ENCODE measurements around the gene CKB.

DNA sequence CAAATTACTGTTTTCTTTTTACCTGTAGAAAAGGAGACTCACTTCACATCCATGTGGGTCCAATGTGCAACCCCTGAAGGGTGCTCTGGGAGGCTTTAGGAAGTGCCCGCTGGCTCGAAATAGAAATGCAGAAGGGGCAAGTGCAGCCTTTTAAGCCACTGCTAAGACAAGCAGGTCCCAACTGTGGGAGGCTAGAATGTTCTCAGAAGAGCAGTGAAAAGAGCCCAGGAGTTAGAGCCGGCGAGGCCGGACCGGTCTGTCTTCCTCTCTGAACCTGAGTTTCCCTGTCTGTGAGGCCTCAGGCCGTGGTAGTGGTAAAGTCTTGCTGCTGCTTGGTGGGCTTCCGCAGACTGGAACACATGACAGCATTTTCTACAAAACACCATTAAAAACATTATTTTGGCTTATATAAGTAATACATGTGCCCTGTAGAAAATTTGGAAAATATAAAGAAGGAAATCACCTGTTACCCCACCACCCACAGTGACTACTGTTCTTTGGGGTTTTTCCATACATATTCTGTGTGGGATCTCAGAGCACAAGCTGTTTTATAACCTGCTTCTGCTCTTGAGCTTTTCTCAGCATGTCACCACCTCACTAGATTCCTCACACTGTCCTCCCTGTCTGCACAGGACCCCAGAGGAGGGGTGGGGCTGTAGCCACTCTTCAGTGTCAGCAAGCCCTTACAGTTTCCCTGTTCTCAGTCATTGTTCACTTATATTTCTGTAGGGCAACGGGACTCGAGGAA is 6.0 kb downstream of the CKB start:
- TF ChIP-seq SNAI2 (CRISPR knock-in tag; IDR thresholded peaks at IDR 0.05) (no peak), TCF4 (CRISPR knock-in tag; IDR thresholded peaks at IDR 0.05; ENCODE audit: borderline replicate concordance) (no peak), ZFP30 (CRISPR knock-in tag; IDR thresholded peaks at IDR 0.05) (no peak), ARNTL (CRISPR knock-in tag; IDR thresholded peaks at IDR 0.05; ENCODE audit: borderline replicate concordance, low read depth) (no peak), ZNF70 (CRISPR knock-in tag; IDR thresholded peaks at IDR 0.05) (no peak), ZFP3 (CRISPR knock-in tag; IDR thresholded peaks at IDR 0.05) (no peak), ZNF565 (CRISPR knock-in tag; conservative IDR thresholded peaks at IDR 0.05; ENCODE audit: low read depth) (no peak), RARB (CRISPR knock-in tag; IDR thresholded peaks at IDR 0.05) (no peak), GLIS3 (CRISPR knock-in tag; IDR thresholded peaks at IDR 0.05) (no peak)
- TF ChIP-seq, protein P1, sequence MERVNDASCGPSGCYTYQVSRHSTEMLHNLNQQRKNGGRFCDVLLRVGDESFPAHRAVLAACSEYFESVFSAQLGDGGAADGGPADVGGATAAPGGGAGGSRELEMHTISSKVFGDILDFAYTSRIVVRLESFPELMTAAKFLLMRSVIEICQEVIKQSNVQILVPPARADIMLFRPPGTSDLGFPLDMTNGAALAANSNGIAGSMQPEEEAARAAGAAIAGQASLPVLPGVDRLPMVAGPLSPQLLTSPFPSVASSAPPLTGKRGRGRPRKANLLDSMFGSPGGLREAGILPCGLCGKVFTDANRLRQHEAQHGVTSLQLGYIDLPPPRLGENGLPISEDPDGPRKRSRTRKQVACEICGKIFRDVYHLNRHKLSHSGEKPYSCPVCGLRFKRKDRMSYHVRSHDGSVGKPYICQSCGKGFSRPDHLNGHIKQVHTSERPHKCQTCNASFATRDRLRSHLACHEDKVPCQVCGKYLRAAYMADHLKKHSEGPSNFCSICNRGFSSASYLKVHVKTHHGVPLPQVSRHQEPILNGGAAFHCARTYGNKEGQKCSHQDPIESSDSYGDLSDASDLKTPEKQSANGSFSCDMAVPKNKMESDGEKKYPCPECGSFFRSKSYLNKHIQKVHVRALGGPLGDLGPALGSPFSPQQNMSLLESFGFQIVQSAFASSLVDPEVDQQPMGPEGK (CRISPR knock-in tag; IDR thresholded peaks at IDR 0.05; ENCODE audit: borderline replicate concordance) = no peak
- TF ChIP-seq, protein P2, sequence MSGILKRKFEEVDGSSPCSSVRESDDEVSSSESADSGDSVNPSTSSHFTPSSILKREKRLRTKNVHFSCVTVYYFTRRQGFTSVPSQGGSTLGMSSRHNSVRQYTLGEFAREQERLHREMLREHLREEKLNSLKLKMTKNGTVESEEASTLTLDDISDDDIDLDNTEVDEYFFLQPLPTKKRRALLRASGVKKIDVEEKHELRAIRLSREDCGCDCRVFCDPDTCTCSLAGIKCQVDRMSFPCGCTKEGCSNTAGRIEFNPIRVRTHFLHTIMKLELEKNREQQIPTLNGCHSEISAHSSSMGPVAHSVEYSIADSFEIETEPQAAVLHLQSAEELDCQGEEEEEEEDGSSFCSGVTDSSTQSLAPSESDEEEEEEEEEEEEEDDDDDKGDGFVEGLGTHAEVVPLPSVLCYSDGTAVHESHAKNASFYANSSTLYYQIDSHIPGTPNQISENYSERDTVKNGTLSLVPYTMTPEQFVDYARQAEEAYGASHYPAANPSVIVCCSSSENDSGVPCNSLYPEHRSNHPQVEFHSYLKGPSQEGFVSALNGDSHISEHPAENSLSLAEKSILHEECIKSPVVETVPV (CRISPR knock-in tag; IDR thresholded peaks at IDR 0.05) = no peak
- TF ChIP-seq, protein P3, sequence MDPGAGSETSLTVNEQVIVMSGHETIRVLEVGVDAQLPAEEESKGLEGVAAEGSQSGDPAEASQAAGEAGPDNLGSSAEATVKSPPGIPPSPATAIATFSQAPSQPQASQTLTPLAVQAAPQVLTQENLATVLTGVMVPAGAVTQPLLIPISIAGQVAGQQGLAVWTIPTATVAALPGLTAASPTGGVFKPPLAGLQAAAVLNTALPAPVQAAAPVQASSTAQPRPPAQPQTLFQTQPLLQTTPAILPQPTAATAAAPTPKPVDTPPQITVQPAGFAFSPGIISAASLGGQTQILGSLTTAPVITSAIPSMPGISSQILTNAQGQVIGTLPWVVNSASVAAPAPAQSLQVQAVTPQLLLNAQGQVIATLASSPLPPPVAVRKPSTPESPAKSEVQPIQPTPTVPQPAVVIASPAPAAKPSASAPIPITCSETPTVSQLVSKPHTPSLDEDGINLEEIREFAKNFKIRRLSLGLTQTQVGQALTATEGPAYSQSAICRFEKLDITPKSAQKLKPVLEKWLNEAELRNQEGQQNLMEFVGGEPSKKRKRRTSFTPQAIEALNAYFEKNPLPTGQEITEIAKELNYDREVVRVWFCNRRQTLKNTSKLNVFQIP (CRISPR knock-in tag; IDR thresholded peaks at IDR 0.05; ENCODE audit: borderline replicate concordance, low read depth) = no peak
- TF ChIP-seq, protein P4, sequence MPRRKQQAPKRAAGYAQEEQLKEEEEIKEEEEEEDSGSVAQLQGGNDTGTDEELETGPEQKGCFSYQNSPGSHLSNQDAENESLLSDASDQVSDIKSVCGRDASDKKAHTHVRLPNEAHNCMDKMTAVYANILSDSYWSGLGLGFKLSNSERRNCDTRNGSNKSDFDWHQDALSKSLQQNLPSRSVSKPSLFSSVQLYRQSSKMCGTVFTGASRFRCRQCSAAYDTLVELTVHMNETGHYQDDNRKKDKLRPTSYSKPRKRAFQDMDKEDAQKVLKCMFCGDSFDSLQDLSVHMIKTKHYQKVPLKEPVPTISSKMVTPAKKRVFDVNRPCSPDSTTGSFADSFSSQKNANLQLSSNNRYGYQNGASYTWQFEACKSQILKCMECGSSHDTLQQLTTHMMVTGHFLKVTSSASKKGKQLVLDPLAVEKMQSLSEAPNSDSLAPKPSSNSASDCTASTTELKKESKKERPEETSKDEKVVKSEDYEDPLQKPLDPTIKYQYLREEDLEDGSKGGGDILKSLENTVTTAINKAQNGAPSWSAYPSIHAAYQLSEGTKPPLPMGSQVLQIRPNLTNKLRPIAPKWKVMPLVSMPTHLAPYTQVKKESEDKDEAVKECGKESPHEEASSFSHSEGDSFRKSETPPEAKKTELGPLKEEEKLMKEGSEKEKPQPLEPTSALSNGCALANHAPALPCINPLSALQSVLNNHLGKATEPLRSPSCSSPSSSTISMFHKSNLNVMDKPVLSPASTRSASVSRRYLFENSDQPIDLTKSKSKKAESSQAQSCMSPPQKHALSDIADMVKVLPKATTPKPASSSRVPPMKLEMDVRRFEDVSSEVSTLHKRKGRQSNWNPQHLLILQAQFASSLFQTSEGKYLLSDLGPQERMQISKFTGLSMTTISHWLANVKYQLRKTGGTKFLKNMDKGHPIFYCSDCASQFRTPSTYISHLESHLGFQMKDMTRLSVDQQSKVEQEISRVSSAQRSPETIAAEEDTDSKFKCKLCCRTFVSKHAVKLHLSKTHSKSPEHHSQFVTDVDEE (CRISPR knock-in tag; IDR thresholded peaks at IDR 0.05) = no peak

All from SK-N-SH treated with all-trans-retinoic acid at 6 μM for 48 hours (cell line).